Measurements from ENCODE around the gene COX7A1. TPM values are rescaled to one million over a fixed set of nuclear protein-coding genes. Genes with fewer than 3 reads are reported as not detected.
"Not testable (repeated sequence)": the region's sequence is repeated elsewhere in the genome, so short reads cannot be mapped to it uniquely, and the experiment has no call there.

Gene COX7A1
- total RNA-seq, result not detected

GRCh38 chr19:36152352-36153091 is at the start of gene COX7A1:
COX7A1 (minus strand) TSS chr19:36152447; CDS start chr19:36152407, 40 bp downstream.
- Histone ChIP-seq H3K27me3 (ENCODE audit: insufficient read depth, low read length) (no peaks in the 10 kb centered on the region), H3K4me1 (ENCODE audit: insufficient read depth, low read length) (no peaks in the 10 kb centered on the region), H3K4me3 (ENCODE audit: low read length) (no peak within 1 kb of the TSS), H3K9me3 (ENCODE audit: low read depth, low read length) (no peaks in the 10 kb centered on the region)

- Histone ChIP-seq H3K4me1 (ENCODE audit: insufficient read depth, low read length) (no peaks in the 10 kb centered on the region), H3K27me3 (ENCODE audit: insufficient read depth, low read length) (no peaks in the 10 kb centered on the region), H3K9me3 (ENCODE audit: low read depth, low read length) (no peaks in the 10 kb centered on the region), H3K4me3 (ENCODE audit: low read length) (no peak overlapping the region)
Observed at GRCh38 chr19:36201684-36202083, 49.4 kb upstream of the COX7A1 start.

- Histone ChIP-seq H3K4me1 (ENCODE audit: insufficient read depth, low read length) (no peaks in the 10 kb centered on the region), H3K4me3 (ENCODE audit: low read length) (no peak overlapping the region), H3K27me3 (ENCODE audit: insufficient read depth, low read length) (no peaks in the 10 kb centered on the region), H3K9me3 (ENCODE audit: low read depth, low read length) (no peaks in the 10 kb centered on the region)
Observed at GRCh38 chr19:36198119-36198518, 45.9 kb upstream of the COX7A1 start.

GRCh38 chr19:36196249-36196648 is 44.0 kb upstream of the COX7A1 start:
- Histone ChIP-seq H3K9me3 (ENCODE audit: low read depth, low read length) (no peaks in the 10 kb centered on the region), H3K27me3 (ENCODE audit: insufficient read depth, low read length) (no peaks in the 10 kb centered on the region), H3K4me3 (ENCODE audit: low read length) (no peak overlapping the region), H3K4me1 (ENCODE audit: insufficient read depth, low read length) (no peaks in the 10 kb centered on the region)

GRCh38 chr19:36186722-36187121 is 34.5 kb upstream of the COX7A1 start:
- H3K4me3 ChIP-seq (ENCODE audit: low read length); H3K9me3 ChIP-seq (ENCODE audit: low read depth, low read length); H3K27me3 ChIP-seq (ENCODE audit: insufficient read depth, low read length); H3K4me1 ChIP-seq (ENCODE audit: insufficient read depth, low read length): not testable (repeated sequence)

- H3K4me3 ChIP-seq (ENCODE audit: low read length), result no peak overlapping the region
- no peaks in the 10 kb centered on the region for H3K27me3 ChIP-seq (ENCODE audit: insufficient read depth, low read length)
- H3K9me3 ChIP-seq (ENCODE audit: low read depth, low read length), result no peaks in the 10 kb centered on the region
- no peaks in the 10 kb centered on the region for H3K4me1 ChIP-seq (ENCODE audit: insufficient read depth, low read length)
Observed at GRCh38 chr19:36183245-36183628, 31.0 kb upstream of the COX7A1 start.

- H3K9me3 ChIP-seq (ENCODE audit: low read depth, low read length), result no peaks in the 10 kb centered on the region
- no peaks in the 10 kb centered on the region for H3K27me3 ChIP-seq (ENCODE audit: insufficient read depth, low read length)
- H3K4me3 ChIP-seq (ENCODE audit: low read length), result no peak overlapping the region
- H3K4me1 ChIP-seq (ENCODE audit: insufficient read depth, low read length), result no peaks in the 10 kb centered on the region
Observed at GRCh38 chr19:36182612-36183244, 30.5 kb upstream of the COX7A1 start.

- H3K4me3 ChIP-seq (ENCODE audit: low read length); H3K27me3 ChIP-seq (ENCODE audit: insufficient read depth, low read length); H3K9me3 ChIP-seq (ENCODE audit: low read depth, low read length); H3K4me1 ChIP-seq (ENCODE audit: insufficient read depth, low read length): not testable (repeated sequence)
Observed at GRCh38 chr19:36179077-36179476, 26.8 kb upstream of the COX7A1 start.

- not testable (repeated sequence) for H3K9me3 ChIP-seq (ENCODE audit: low read depth, low read length); H3K27me3 ChIP-seq (ENCODE audit: insufficient read depth, low read length); H3K4me3 ChIP-seq (ENCODE audit: low read length); H3K4me1 ChIP-seq (ENCODE audit: insufficient read depth, low read length)
Observed at GRCh38 chr19:36173846-36174245, 21.6 kb upstream of the COX7A1 start.

- no peak overlapping the region for H3K4me3 ChIP-seq (ENCODE audit: low read length)
- H3K27me3 ChIP-seq (ENCODE audit: insufficient read depth, low read length), result no peaks in the 10 kb centered on the region
- H3K9me3 ChIP-seq (ENCODE audit: low read depth, low read length), result no peaks in the 10 kb centered on the region
- peaks cover 4% of the 10 kb centered on the region for H3K4me1 ChIP-seq (ENCODE audit: insufficient read depth, low read length)
Observed at GRCh38 chr19:36172852-36173251, 20.6 kb upstream of the COX7A1 start.

- Histone ChIP-seq H3K4me3 (ENCODE audit: low read length) (no peak overlapping the region), H3K9me3 (ENCODE audit: low read depth, low read length) (no peaks in the 10 kb centered on the region), H3K27me3 (ENCODE audit: insufficient read depth, low read length) (no peaks in the 10 kb centered on the region), H3K4me1 (ENCODE audit: insufficient read depth, low read length) (peaks cover 4% of the 10 kb centered on the region)
Observed at GRCh38 chr19:36169084-36169760, 17.0 kb upstream of the COX7A1 start.

GRCh38 chr19:36163813-36164212 is 11.6 kb upstream of the COX7A1 start:
- Histone ChIP-seq H3K9me3 (ENCODE audit: low read depth, low read length) (no peaks in the 10 kb centered on the region), H3K4me1 (ENCODE audit: insufficient read depth, low read length) (no peaks in the 10 kb centered on the region), H3K27me3 (ENCODE audit: insufficient read depth, low read length) (no peaks in the 10 kb centered on the region), H3K4me3 (ENCODE audit: low read length) (no peak overlapping the region)

- no peak overlapping the region for H3K4me3 ChIP-seq (ENCODE audit: low read length)
- H3K4me1 ChIP-seq (ENCODE audit: insufficient read depth, low read length), result no peaks in the 10 kb centered on the region
- H3K9me3 ChIP-seq (ENCODE audit: low read depth, low read length), result no peaks in the 10 kb centered on the region
- H3K27me3 ChIP-seq (ENCODE audit: insufficient read depth, low read length), result no peaks in the 10 kb centered on the region
Observed at GRCh38 chr19:36160821-36161596, 8.8 kb upstream of the COX7A1 start.

GRCh38 chr19:36153126-36153525 is 879 bp upstream of the COX7A1 start:
- Histone ChIP-seq H3K4me3 (ENCODE audit: low read length) (no peak overlapping the region), H3K4me1 (ENCODE audit: insufficient read depth, low read length) (no peaks in the 10 kb centered on the region), H3K9me3 (ENCODE audit: low read depth, low read length) (no peaks in the 10 kb centered on the region)

GRCh38 chr19:36152019-36152351 is 262 bp downstream of the COX7A1 start:
- no peaks in the 10 kb centered on the region for H3K9me3 ChIP-seq (ENCODE audit: low read depth, low read length)
- no peaks in the 10 kb centered on the region for H3K27me3 ChIP-seq (ENCODE audit: insufficient read depth, low read length)
- no peaks in the 10 kb centered on the region for H3K4me1 ChIP-seq (ENCODE audit: insufficient read depth, low read length)
- no peak overlapping the region for H3K4me3 ChIP-seq (ENCODE audit: low read length)

More at GRCh38 chr19:36153126-36153525, 879 bp upstream of the COX7A1 start:
- H3K27me3 ChIP-seq (ENCODE audit: insufficient read depth, low read length), result no peaks in the 10 kb centered on the region
